Nephron (organoid): ENCODE results near the gene NFAT5.

ENCODE experiments used
- H3K27ac Mint-ChIP-seq, 3 experiments: 2 replicates each; pipeline ENCODE4 v1.8.0; 2020; ENCODE audit warnings: mixed read lengths in 3 of 3, mild to moderate bottlenecking in 2 of 3, moderate library complexity in 1 of 3
- H3K27me3 Mint-ChIP-seq: 2 replicates; pipeline ENCODE4 v1.8.0; 2021; ENCODE audit warnings: low read depth, mild to moderate bottlenecking, moderate library complexity, mixed read lengths
- H3K36me3 Mint-ChIP-seq: 2 replicates; pipeline ENCODE4 v1.8.0; 2020; ENCODE audit warnings: low read depth, mixed read lengths
- H3K4me1 Mint-ChIP-seq: 2 replicates; pipeline ENCODE4 v1.8.0; 2020; ENCODE audit warnings: mixed read lengths
- H3K4me3 Mint-ChIP-seq, 3 experiments: 2 replicates each; pipeline ENCODE4 v1.8.0; 2020; ENCODE audit warnings: mild to moderate bottlenecking in 3 of 3, mixed read lengths in 3 of 3, moderate library complexity in 2 of 3
- H3K9me3 Mint-ChIP-seq: 2 replicates; pipeline ENCODE4 v1.8.0; 2020; ENCODE audit warnings: mixed read lengths
- CTCF ChIP-seq, 3 experiments: fragments of 200-600 bp; sonication (generic); IDR thresholded peaks; one replicate each; pipeline ENCODE4 v1.5.0; 2021; ENCODE audit warnings: antibody characterized with exemption in 3 of 3; ENCODE audit not compliant: unreplicated experiment in 3 of 3

Gene NFAT5

GRCh38 chr16:69654280-69654931 lies 88.6 kb downstream of the NFAT5 start:
- Mint-ChIP-seq H3K9me3 (no peaks in the 10 kb centered on the region), H3K4me3 (no peak overlapping the region), H3K27me3 (no peaks in the 10 kb centered on the region), H3K27ac (no peak overlapping the region), H3K36me3 (peaks cover 48% of the 10 kb centered on the region), H3K4me1 (no peaks in the 10 kb centered on the region)
- no peak for TF ChIP-seq CTCF (IDR thresholded peaks at IDR 0.05; ENCODE audit: unreplicated experiment in 3 of 3)

GRCh38 chr16:69660166-69660565 lies 94.4 kb downstream of the NFAT5 start:
- Mint-ChIP-seq H3K4me3 (no peak overlapping the region), H3K27me3 (no peaks in the 10 kb centered on the region), H3K27ac (no peak overlapping the region), H3K36me3 (peaks cover 57% of the 10 kb centered on the region), H3K4me1 (no peaks in the 10 kb centered on the region), H3K9me3 (no peaks in the 10 kb centered on the region)
- no peak for TF ChIP-seq CTCF (IDR thresholded peaks at IDR 0.05; ENCODE audit: unreplicated experiment in 3 of 3)

- TF ChIP-seq CTCF (IDR thresholded peaks at IDR 0.05; ENCODE audit: unreplicated experiment in 3 of 3): no peak
- no peaks in the 10 kb centered on the region for H3K27me3 Mint-ChIP-seq
- no peak overlapping the region for H3K4me3 Mint-ChIP-seq
- H3K4me1 Mint-ChIP-seq: no peaks in the 10 kb centered on the region
- H3K9me3 Mint-ChIP-seq: no peaks in the 10 kb centered on the region
- peaks cover 49% of the 10 kb centered on the region for H3K36me3 Mint-ChIP-seq
- H3K27ac Mint-ChIP-seq: no peak overlapping the region
Measured at GRCh38 chr16:69662901-69663300, 97.1 kb downstream of the NFAT5 start.

- no peak overlapping the region for H3K4me3 Mint-ChIP-seq
- TF ChIP-seq CTCF (IDR thresholded peaks at IDR 0.05; ENCODE audit: unreplicated experiment in 3 of 3): no peak
Measured at GRCh38 chr16:69663846-69664245, 98.1 kb downstream of the NFAT5 start.

GRCh38 chr16:69669577-69669976 lies 103.8 kb downstream of the NFAT5 start:
- no peaks in the 10 kb centered on the region for H3K27me3 Mint-ChIP-seq
- no peaks in the 10 kb centered on the region for H3K9me3 Mint-ChIP-seq
- no peak for TF ChIP-seq CTCF (IDR thresholded peaks at IDR 0.05; ENCODE audit: unreplicated experiment in 3 of 3)
- H3K27ac Mint-ChIP-seq: no peak overlapping the region
- peaks cover 36% of the 10 kb centered on the region for H3K36me3 Mint-ChIP-seq
- no peak overlapping the region for H3K4me3 Mint-ChIP-seq
- H3K4me1 Mint-ChIP-seq: peaks cover 6% of the 10 kb centered on the region

More at GRCh38 chr16:69663846-69664245, 98.1 kb downstream of the NFAT5 start:
- Mint-ChIP-seq H3K4me1 (no peaks in the 10 kb centered on the region), H3K9me3 (no peaks in the 10 kb centered on the region), H3K27me3 (no peaks in the 10 kb centered on the region), H3K36me3 (peaks cover 50% of the 10 kb centered on the region), H3K27ac (no peak overlapping the region)

- Mint-ChIP-seq H3K9me3 (no peaks in the 10 kb centered on the region), H3K4me3 (no peak overlapping the region), H3K4me1 (peaks cover 6% of the 10 kb centered on the region), H3K27ac (peak overlapping the region; percentile 74 to 89 (median 80)), H3K27me3 (no peaks in the 10 kb centered on the region), H3K36me3 (peaks cover 51% of the 10 kb centered on the region)
- TF ChIP-seq CTCF (IDR thresholded peaks at IDR 0.05; ENCODE audit: unreplicated experiment in 3 of 3): no peak
Measured at GRCh38 chr16:69672315-69672997, 106.7 kb downstream of the NFAT5 start.
